Measurements from ENCODE around the gene FAM83G.

GRCh38 chr17:19013226-19013625 is 8.7 kb upstream of the FAM83G start:
- TF ChIP-seq ARNTL (CRISPR knock-in tag; IDR thresholded peaks at IDR 0.05; ENCODE audit: borderline replicate concordance, low read depth) (no peak), OSR1 (CRISPR knock-in tag; IDR thresholded peaks at IDR 0.05) (no peak), PATZ1 (CRISPR knock-in tag; IDR thresholded peaks at IDR 0.05; ENCODE audit: borderline replicate concordance) (no peak), RARB (CRISPR knock-in tag; IDR thresholded peaks at IDR 0.05) (no peak), TCF4 (CRISPR knock-in tag; IDR thresholded peaks at IDR 0.05; ENCODE audit: borderline replicate concordance) (no peak), ESRRG (CRISPR knock-in tag; IDR thresholded peaks at IDR 0.05) (no peak), ZNF565 (CRISPR knock-in tag; conservative IDR thresholded peaks at IDR 0.05; ENCODE audit: low read depth) (no peak), ZFP30 (CRISPR knock-in tag; IDR thresholded peaks at IDR 0.05) (no peak), CSDC2 (CRISPR knock-in tag; IDR thresholded peaks at IDR 0.05) (no peak), POU6F1 (CRISPR knock-in tag; IDR thresholded peaks at IDR 0.05; ENCODE audit: borderline replicate concordance, low read depth) (no peak), ZNF70 (CRISPR knock-in tag; IDR thresholded peaks at IDR 0.05) (no peak), ZFP3 (CRISPR knock-in tag; IDR thresholded peaks at IDR 0.05) (no peak), CSRNP3 (CRISPR knock-in tag; IDR thresholded peaks at IDR 0.05) (no peak)

All from SK-N-SH treated with all-trans-retinoic acid at 6 μM for 48 hours (cell line).